ENCODE data around the gene KHSRP.

DNA sequence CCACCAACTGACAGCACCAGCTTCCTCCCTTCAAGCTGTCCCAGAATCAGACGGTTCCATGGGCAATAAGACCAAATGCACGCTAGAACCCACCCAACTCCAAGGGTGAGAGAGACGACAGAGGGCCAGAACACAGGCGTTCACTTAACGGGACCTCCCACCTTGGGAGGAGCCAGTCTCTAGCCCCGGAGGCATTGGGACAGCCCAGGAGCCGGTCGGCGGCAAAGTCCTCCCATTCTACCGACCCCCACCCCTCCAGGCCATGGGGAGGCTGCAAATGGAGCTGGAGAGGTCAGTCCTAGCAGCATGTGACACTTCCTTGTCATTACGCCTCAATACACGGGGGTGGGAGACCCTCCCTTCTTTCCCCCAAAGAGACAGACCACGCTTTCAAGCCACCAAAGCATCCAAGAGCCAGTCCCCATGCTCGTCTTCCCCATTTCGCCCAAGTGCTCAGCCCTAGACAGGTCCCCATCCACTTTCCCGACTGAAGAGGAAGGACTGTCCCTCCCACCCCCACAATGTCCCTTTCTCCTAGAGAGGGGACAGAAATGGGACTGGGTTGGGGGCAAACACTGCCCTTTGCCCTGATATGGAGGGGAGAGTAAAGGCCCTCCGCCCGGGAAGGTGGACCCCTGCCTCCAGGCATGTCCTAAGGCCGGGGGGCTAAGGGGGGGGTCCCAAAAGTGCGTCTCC, 964 bp downstream of the KHSRP start:
- TF ChIP-seq, protein P1, sequence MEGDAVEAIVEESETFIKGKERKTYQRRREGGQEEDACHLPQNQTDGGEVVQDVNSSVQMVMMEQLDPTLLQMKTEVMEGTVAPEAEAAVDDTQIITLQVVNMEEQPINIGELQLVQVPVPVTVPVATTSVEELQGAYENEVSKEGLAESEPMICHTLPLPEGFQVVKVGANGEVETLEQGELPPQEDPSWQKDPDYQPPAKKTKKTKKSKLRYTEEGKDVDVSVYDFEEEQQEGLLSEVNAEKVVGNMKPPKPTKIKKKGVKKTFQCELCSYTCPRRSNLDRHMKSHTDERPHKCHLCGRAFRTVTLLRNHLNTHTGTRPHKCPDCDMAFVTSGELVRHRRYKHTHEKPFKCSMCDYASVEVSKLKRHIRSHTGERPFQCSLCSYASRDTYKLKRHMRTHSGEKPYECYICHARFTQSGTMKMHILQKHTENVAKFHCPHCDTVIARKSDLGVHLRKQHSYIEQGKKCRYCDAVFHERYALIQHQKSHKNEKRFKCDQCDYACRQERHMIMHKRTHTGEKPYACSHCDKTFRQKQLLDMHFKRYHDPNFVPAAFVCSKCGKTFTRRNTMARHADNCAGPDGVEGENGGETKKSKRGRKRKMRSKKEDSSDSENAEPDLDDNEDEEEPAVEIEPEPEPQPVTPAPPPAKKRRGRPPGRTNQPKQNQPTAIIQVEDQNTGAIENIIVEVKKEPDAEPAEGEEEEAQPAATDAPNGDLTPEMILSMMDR (IDR thresholded peaks at IDR 0.05), result no peak
- TF ChIP-seq POLR2A (IDR thresholded peaks at IDR 0.05), result no peak

Data from tibial nerve (tissue), 3 donors.